ENCODE measurements around the gene LRP2.

- TF ChIP-seq, protein P1, sequence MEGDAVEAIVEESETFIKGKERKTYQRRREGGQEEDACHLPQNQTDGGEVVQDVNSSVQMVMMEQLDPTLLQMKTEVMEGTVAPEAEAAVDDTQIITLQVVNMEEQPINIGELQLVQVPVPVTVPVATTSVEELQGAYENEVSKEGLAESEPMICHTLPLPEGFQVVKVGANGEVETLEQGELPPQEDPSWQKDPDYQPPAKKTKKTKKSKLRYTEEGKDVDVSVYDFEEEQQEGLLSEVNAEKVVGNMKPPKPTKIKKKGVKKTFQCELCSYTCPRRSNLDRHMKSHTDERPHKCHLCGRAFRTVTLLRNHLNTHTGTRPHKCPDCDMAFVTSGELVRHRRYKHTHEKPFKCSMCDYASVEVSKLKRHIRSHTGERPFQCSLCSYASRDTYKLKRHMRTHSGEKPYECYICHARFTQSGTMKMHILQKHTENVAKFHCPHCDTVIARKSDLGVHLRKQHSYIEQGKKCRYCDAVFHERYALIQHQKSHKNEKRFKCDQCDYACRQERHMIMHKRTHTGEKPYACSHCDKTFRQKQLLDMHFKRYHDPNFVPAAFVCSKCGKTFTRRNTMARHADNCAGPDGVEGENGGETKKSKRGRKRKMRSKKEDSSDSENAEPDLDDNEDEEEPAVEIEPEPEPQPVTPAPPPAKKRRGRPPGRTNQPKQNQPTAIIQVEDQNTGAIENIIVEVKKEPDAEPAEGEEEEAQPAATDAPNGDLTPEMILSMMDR (IDR thresholded peaks at IDR 0.05), result peak in 3 of 6 experiments; percentile 2 to 23 (median 5)
- peak in 1 of 2 donors; percentile 62 for TF ChIP-seq POLR2A (IDR thresholded peaks at IDR 0.05)
Measured at GRCh38 chr2:169363560-169364150, 1.3 kb upstream of the LRP2 start.

All from thyroid gland (tissue), 4 donors.